ENCODE data around the gene TUFT1. TPM values are rescaled to one million over a fixed set of nuclear protein-coding genes. Genes with fewer than 3 reads are reported as not detected.

Gene TUFT1
- total and polyA plus RNA-seq, 9 of the 15 experiments (the other 6 are each of a cell fraction or from before 2014, with no cell fraction given), result 0.54 to 2.0 (median 1.7) TPM

DNA sequence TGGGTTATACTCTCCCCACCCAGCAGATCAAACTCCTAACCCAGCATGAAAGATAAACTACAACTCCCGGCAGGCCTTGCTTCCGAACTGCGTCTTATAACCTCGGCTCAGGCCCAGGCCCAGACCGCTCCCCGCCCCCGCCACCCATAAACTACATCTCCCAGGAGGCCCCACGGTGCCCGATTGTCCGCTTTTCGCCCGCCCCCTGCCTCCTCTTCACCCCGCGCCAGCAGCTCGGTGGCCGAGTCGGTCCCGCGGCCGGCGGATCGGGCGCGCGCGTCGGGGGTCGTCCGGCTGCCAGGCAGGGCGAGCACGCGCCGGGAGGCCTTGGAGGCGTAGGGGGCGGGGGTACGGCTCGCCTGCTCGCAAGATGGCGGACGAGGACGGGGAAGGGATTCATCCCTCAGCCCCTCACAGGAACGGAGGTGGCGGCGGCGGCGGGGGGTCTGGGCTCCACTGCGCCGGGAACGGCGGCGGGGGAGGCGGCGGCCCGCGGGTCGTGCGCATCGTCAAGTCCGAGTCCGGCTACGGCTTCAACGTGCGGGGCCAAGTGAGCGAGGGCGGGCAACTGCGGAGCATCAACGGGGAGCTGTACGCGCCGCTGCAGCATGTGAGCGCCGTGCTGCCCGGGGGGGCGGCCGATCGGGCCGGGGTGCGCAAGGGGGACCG lies 71.9 kb downstream of the TUFT1 start, which contains the start of gene SNX27 (continued):
- TF ChIP-seq KLF13 (tag; IDR thresholded peaks at IDR 0.05; ENCODE audit: borderline replicate concordance, low read depth), result peak; percentile 82
- TF ChIP-seq, protein P1, sequence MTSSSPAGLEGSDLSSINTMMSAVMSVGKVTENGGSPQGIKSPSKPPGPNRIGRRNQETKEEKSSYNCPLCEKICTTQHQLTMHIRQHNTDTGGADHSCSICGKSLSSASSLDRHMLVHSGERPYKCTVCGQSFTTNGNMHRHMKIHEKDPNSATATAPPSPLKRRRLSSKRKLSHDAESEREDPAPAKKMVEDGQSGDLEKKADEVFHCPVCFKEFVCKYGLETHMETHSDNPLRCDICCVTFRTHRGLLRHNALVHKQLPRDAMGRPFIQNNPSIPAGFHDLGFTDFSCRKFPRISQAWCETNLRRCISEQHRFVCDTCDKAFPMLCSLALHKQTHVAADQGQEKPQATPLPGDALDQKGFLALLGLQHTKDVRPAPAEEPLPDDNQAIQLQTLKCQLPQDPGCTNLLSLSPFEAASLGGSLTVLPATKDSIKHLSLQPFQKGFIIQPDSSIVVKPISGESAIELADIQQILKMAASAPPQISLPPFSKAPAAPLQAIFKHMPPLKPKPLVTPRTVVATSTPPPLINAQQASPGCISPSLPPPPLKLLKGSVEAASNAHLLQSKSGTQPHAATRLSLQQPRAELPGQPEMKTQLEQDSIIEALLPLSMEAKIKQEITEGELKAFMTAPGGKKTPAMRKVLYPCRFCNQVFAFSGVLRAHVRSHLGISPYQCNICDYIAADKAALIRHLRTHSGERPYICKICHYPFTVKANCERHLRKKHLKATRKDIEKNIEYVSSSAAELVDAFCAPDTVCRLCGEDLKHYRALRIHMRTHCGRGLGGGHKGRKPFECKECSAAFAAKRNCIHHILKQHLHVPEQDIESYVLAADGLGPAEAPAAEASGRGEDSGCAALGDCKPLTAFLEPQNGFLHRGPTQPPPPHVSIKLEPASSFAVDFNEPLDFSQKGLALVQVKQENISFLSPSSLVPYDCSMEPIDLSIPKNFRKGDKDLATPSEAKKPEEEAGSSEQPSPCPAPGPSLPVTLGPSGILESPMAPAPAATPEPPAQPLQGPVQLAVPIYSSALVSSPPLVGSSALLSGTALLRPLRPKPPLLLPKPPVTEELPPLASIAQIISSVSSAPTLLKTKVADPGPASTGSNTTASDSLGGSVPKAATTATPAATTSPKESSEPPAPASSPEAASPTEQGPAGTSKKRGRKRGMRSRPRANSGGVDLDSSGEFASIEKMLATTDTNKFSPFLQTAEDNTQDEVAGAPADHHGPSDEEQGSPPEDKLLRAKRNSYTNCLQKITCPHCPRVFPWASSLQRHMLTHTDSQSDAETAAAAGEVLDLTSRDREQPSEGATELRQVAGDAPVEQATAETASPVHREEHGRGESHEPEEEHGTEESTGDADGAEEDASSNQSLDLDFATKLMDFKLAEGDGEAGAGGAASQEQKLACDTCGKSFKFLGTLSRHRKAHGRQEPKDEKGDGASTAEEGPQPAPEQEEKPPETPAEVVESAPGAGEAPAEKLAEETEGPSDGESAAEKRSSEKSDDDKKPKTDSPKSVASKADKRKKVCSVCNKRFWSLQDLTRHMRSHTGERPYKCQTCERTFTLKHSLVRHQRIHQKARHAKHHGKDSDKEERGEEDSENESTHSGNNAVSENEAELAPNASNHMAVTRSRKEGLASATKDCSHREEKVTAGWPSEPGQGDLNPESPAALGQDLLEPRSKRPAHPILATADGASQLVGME (CRISPR knock-in tag; IDR thresholded peaks at IDR 0.05), result no peak
- TF ChIP-seq NONO (IDR thresholded peaks at IDR 0.05; ENCODE audit: low read depth in 2 of 2, low read length in 1 of 2), result peak; percentile 47; a peak in 2 of 4 replicates
- TF ChIP-seq FOXA3 (CRISPR knock-in tag; conservative IDR thresholded peaks at IDR 0.05 in 1 of 2, IDR thresholded peaks at IDR 0.05 in 1 of 2), result peak in 1 of 2 experiments; percentile 58; a peak in 1 of 4 replicates
- TF ChIP-seq GABPA (tag; conservative IDR thresholded peaks at IDR 0.05; ENCODE audit: low read depth), result peak; percentile 60
- TF ChIP-seq, protein P2, sequence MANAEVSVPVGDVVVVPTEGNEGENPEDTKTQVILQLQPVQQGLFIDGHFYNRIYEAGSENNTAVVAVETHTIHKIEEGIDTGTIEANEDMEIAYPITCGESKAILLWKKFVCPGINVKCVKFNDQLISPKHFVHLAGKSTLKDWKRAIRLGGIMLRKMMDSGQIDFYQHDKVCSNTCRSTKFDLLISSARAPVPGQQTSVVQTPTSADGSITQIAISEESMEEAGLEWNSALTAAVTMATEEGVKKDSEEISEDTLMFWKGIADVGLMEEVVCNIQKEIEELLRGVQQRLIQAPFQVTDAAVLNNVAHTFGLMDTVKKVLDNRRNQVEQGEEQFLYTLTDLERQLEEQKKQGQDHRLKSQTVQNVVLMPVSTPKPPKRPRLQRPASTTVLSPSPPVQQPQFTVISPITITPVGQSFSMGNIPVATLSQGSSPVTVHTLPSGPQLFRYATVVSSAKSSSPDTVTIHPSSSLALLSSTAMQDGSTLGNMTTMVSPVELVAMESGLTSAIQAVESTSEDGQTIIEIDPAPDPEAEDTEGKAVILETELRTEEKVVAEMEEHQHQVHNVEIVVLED (CRISPR knock-in tag; IDR thresholded peaks at IDR 0.05), result peak; percentile 77
- TF ChIP-seq JUND (IDR thresholded peaks at IDR 0.05; ENCODE audit: borderline replicate concordance, low read depth, low read length), result peak; percentile 43
- TF ChIP-seq JUND (tag; IDR thresholded peaks at IDR 0.05; ENCODE audit: borderline replicate concordance, low read depth, low read length), result no peak; the same call in 2 of the 3 replicates
- no peak for TF ChIP-seq ZC3H4 (CRISPR knock-in tag; IDR thresholded peaks at IDR 0.05; ENCODE audit: borderline replicate concordance)
- TF ChIP-seq CXXC5 (CRISPR knock-in tag; IDR thresholded peaks at IDR 0.05), result peak; percentile 93
- TF ChIP-seq, protein P3, sequence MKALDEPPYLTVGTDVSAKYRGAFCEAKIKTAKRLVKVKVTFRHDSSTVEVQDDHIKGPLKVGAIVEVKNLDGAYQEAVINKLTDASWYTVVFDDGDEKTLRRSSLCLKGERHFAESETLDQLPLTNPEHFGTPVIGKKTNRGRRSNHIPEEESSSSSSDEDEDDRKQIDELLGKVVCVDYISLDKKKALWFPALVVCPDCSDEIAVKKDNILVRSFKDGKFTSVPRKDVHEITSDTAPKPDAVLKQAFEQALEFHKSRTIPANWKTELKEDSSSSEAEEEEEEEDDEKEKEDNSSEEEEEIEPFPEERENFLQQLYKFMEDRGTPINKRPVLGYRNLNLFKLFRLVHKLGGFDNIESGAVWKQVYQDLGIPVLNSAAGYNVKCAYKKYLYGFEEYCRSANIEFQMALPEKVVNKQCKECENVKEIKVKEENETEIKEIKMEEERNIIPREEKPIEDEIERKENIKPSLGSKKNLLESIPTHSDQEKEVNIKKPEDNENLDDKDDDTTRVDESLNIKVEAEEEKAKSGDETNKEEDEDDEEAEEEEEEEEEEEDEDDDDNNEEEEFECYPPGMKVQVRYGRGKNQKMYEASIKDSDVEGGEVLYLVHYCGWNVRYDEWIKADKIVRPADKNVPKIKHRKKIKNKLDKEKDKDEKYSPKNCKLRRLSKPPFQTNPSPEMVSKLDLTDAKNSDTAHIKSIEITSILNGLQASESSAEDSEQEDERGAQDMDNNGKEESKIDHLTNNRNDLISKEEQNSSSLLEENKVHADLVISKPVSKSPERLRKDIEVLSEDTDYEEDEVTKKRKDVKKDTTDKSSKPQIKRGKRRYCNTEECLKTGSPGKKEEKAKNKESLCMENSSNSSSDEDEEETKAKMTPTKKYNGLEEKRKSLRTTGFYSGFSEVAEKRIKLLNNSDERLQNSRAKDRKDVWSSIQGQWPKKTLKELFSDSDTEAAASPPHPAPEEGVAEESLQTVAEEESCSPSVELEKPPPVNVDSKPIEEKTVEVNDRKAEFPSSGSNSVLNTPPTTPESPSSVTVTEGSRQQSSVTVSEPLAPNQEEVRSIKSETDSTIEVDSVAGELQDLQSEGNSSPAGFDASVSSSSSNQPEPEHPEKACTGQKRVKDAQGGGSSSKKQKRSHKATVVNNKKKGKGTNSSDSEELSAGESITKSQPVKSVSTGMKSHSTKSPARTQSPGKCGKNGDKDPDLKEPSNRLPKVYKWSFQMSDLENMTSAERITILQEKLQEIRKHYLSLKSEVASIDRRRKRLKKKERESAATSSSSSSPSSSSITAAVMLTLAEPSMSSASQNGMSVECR (CRISPR knock-in tag; IDR thresholded peaks at IDR 0.05), result peak; percentile 81
- TF ChIP-seq ATF1 (CRISPR knock-in tag; IDR thresholded peaks at IDR 0.05), result no peak
- TF ChIP-seq ATF1 (tag; IDR thresholded peaks at IDR 0.05), result peak; percentile 93

Measured in K562 (cell line).